GM10266 (cell line): ENCODE measurements around the gene ABCC3.

ENCODE experiments used
- DNase-seq: peaks from one replicate; pipeline ENCODE4 v3.0.0; 2012; ENCODE audit errors: extremely low spot score
- CTCF ChIP-seq: IDR thresholded peaks from 2 replicates; pipeline ENCODE4 v1.5.1; 2012; ENCODE audit warnings: mild to moderate bottlenecking, low read depth; ENCODE audit not compliant: control insufficient read depth, insufficient read depth; ENCODE audit errors: missing control alignments

ABCC3 gene

GRCh38 chr17:50638606-50638965, 3.9 kb downstream of the ABCC3 start:
- DNase-seq, result no peak
- TF ChIP-seq CTCF, result no peak

GRCh38 chr17:50638966-50639713, 4.5 kb downstream of the ABCC3 start:
- no peak for TF ChIP-seq CTCF
- no peak for DNase-seq

- no peak for DNase-seq
Observed at GRCh38 chr17:50640686-50641351, 6.1 kb downstream of the ABCC3 start.

GRCh38 chr17:50641357-50641756, 6.7 kb downstream of the ABCC3 start:
- TF ChIP-seq CTCF, result no peak
- no peak for DNase-seq

More at GRCh38 chr17:50640686-50641351, 6.1 kb downstream of the ABCC3 start:
- TF ChIP-seq CTCF, result no peak

- TF ChIP-seq CTCF, result no peak
- DNase-seq, result no peak
Observed at GRCh38 chr17:50642071-50642721, 7.5 kb downstream of the ABCC3 start.

- no peak for TF ChIP-seq CTCF
- DNase-seq, result no peak
Observed at GRCh38 chr17:50642722-50643656, 8.3 kb downstream of the ABCC3 start.
